Astrocyte (in vitro differentiated cells and primary cell): Measurements from ENCODE around the gene ARL13B. TPM values are rescaled to one million over a fixed set of nuclear protein-coding genes. Genes with fewer than 3 reads are reported as not detected.

ENCODE experiments used
- DNase-seq: peaks from one replicate; pipeline ENCODE4 v3.0.0-alpha.2; 2010; ENCODE audit warnings: low read depth
- FAIRE-seq: peaks from 2 replicates; lab custom pipeline; 2011; peaks lifted over from hg19 to GRCh38; lab: Jason Lieb, UNC
- H2AFZ ChIP-seq: 2 replicates; pipeline ENCODE4 v1.6.0; 2012; ENCODE audit warnings: low read depth, low read length, inconsistent platforms
- H3K27ac ChIP-seq: 2 replicates; pipeline ENCODE4 v1.5.1; 2011; ENCODE audit warnings: low read depth, low read length, inconsistent platforms
- H3K27me3 ChIP-seq: 2 replicates; pipeline ENCODE4 v1.6.0; 2011; ENCODE audit warnings: low read length, inconsistent platforms; ENCODE audit not compliant: insufficient read depth
- H3K36me3 ChIP-seq: 2 replicates; pipeline ENCODE4 v1.5.1; 2011; ENCODE audit warnings: low read length, inconsistent platforms; ENCODE audit not compliant: insufficient read depth
- H3K4me1 ChIP-seq: 2 replicates; pipeline ENCODE4 v1.5.1; 2011; ENCODE audit warnings: low read length, inconsistent platforms; ENCODE audit not compliant: insufficient read depth
- H3K4me2 ChIP-seq: 2 replicates; pipeline ENCODE4 v1.6.0; 2012; ENCODE audit warnings: low read length, inconsistent platforms
- H3K4me3 ChIP-seq: 2 replicates; pipeline ENCODE4 v1.5.1; 2011; ENCODE audit warnings: low read depth, mild to moderate bottlenecking, low read length, inconsistent platforms; ENCODE audit not compliant: insufficient read depth
- H3K79me2 ChIP-seq: 2 replicates; pipeline ENCODE4 v1.6.0; 2012; ENCODE audit warnings: mild to moderate bottlenecking, low read length, inconsistent platforms; ENCODE audit not compliant: insufficient read depth
- H3K9ac ChIP-seq: 2 replicates; pipeline ENCODE4 v1.6.0; 2012; ENCODE audit warnings: mild to moderate bottlenecking, low read length, inconsistent platforms
- H3K9me3 ChIP-seq: 2 replicates; pipeline ENCODE4 v1.5.1; 2012; ENCODE audit warnings: low read depth, mild to moderate bottlenecking, low read length, inconsistent platforms; ENCODE audit not compliant: insufficient read depth
- H4K20me1 ChIP-seq: 2 replicates; pipeline ENCODE4 v1.6.0; 2012; ENCODE audit warnings: low read length, inconsistent platforms; ENCODE audit not compliant: insufficient read depth
- H3K27ac Mint-ChIP-seq: one replicate; pipeline ENCODE4 v1.8.0; 2021; ENCODE audit warnings: mild to moderate bottlenecking, mixed read lengths; ENCODE audit not compliant: unreplicated experiment
- H3K27me3 Mint-ChIP-seq: one replicate; pipeline ENCODE4 v1.8.0; 2021; ENCODE audit warnings: low read depth, mixed read lengths; ENCODE audit not compliant: unreplicated experiment
- H3K36me3 Mint-ChIP-seq: one replicate; pipeline ENCODE4 v1.8.0; 2021; ENCODE audit warnings: low read depth, mixed read lengths; ENCODE audit not compliant: unreplicated experiment
- H3K4me1 Mint-ChIP-seq: one replicate; pipeline ENCODE4 v1.8.0; 2021; ENCODE audit warnings: low read depth, mixed read lengths; ENCODE audit not compliant: unreplicated experiment
- H3K4me3 Mint-ChIP-seq: one replicate; pipeline ENCODE4 v1.8.0; 2021; ENCODE audit warnings: mild to moderate bottlenecking, moderate library complexity, mixed read lengths; ENCODE audit not compliant: unreplicated experiment
- H3K9me3 Mint-ChIP-seq: one replicate; pipeline ENCODE4 v1.8.0; 2021; ENCODE audit warnings: mild to moderate bottlenecking, mixed read lengths; ENCODE audit not compliant: unreplicated experiment
- CTCF ChIP-seq: IDR thresholded peaks from 2 replicates; pipeline ENCODE4 v1.5.1; 2011; ENCODE audit warnings: low read depth, mild to moderate bottlenecking, inconsistent platforms, low read length, moderate library complexity; ENCODE audit not compliant: insufficient read depth
- EZH2 ChIP-seq: IDR thresholded peaks from 2 replicates; pipeline ENCODE4 v1.6.1; 2012; ENCODE audit warnings: mild to moderate bottlenecking, low read length, inconsistent platforms; ENCODE audit not compliant: insufficient read depth
- total RNA-seq: library from RNA; stranded (reverse); gene quantifications from 2 replicates; pipeline ENCODE4 v1.2.1, GENCODE V29; 2021

ARL13B gene
- total RNA-seq, 1 donor from 2014 or later: 9.8 TPM

- H3K4me1 Mint-ChIP-seq: peaks cover 2% of the 10 kb centered on the region
- Histone ChIP-seq H3K36me3 (peaks cover 4% of the 10 kb centered on the region), H3K4me3 (no peak overlapping the region), H4K20me1 (no peaks in the 10 kb centered on the region), H3K9me3 (no peaks in the 10 kb centered on the region), H3K27ac (no peak overlapping the region), H2AFZ (no peak overlapping the region), H3K9ac (no peak overlapping the region), H3K79me2 (no peaks in the 10 kb centered on the region), H3K4me2 (no peak overlapping the region), H3K27me3 (no peaks in the 10 kb centered on the region), H3K4me1 (no peaks in the 10 kb centered on the region)
- no peak for TF ChIP-seq EZH2
- no peak for TF ChIP-seq CTCF
- DNase-seq (peak; percentile 19), FAIRE-seq (no peak)
- H3K9me3 Mint-ChIP-seq: peaks cover 3% of the 10 kb centered on the region
- H3K27me3 Mint-ChIP-seq: no peaks in the 10 kb centered on the region
- H3K4me3 Mint-ChIP-seq: no peak overlapping the region
- peaks cover 5% of the 10 kb centered on the region for H3K36me3 Mint-ChIP-seq
- H3K27ac Mint-ChIP-seq: no peak overlapping the region
Measured at GRCh38 chr3:94082391-94082937, 102.5 kb downstream of the ARL13B start.

- Mint-ChIP-seq H3K4me3 (no peak overlapping the region), H3K4me1 (peaks cover 2% of the 10 kb centered on the region), H3K9me3 (peaks cover under 1% of the 10 kb centered on the region), H3K27me3 (no peaks in the 10 kb centered on the region), H3K27ac (no peak overlapping the region), H3K36me3 (peaks cover 5% of the 10 kb centered on the region)
- Histone ChIP-seq H3K4me1 (no peaks in the 10 kb centered on the region), H3K9ac (no peak overlapping the region), H4K20me1 (no peaks in the 10 kb centered on the region), H3K27me3 (no peaks in the 10 kb centered on the region), H3K9me3 (no peaks in the 10 kb centered on the region), H3K27ac (no peak overlapping the region), H2AFZ (no peak overlapping the region), H3K4me2 (no peak overlapping the region), H3K79me2 (no peaks in the 10 kb centered on the region), H3K36me3 (peaks cover 4% of the 10 kb centered on the region), H3K4me3 (no peak overlapping the region)
- no peak for FAIRE-seq
- no peak for DNase-seq
- TF ChIP-seq CTCF: no peak
- TF ChIP-seq EZH2: no peak
Measured at GRCh38 chr3:94083261-94083660, 103.3 kb downstream of the ARL13B start.

DNA sequence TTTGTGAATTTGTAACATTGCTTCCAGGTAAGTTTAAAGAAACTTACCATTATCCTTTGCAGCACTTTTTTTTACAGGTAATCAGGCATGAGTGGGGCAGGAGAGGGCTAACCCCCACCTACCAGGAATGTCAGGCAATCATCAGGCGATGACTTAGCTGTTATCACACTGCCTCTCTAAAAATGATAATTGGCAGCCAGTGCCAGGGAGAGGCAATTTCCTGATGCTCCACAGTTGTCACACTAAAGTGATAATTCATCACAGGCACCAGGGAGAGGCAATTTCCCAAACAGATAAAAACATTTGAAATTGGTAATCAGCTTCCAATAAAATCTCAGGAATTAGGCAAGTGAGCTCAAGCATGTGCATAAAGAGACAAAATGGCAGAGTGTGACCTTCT lies 109.2 kb downstream of the ARL13B start:
- no peaks in the 10 kb centered on the region for H3K27me3 ChIP-seq
- FAIRE-seq (no peak), DNase-seq (no peak)
- peaks cover 4% of the 10 kb centered on the region for H3K36me3 ChIP-seq
- no peak overlapping the region for H3K27ac Mint-ChIP-seq
- no peaks in the 10 kb centered on the region for H3K79me2 ChIP-seq
- no peaks in the 10 kb centered on the region for H3K9me3 ChIP-seq
- no peak overlapping the region for H3K4me3 Mint-ChIP-seq
- no peaks in the 10 kb centered on the region for H3K9me3 Mint-ChIP-seq
- no peaks in the 10 kb centered on the region for H3K27me3 Mint-ChIP-seq
- no peak overlapping the region for H3K9ac ChIP-seq
- H3K4me2 ChIP-seq: no peak overlapping the region
- H2AFZ ChIP-seq: no peak overlapping the region
- no peak overlapping the region for H3K27ac ChIP-seq
- no peaks in the 10 kb centered on the region for H3K4me1 Mint-ChIP-seq
- no peaks in the 10 kb centered on the region for H4K20me1 ChIP-seq
- H3K4me3 ChIP-seq: no peak overlapping the region
- peaks cover 8% of the 10 kb centered on the region for H3K36me3 Mint-ChIP-seq
- TF ChIP-seq EZH2: no peak
- TF ChIP-seq CTCF: no peak
- no peaks in the 10 kb centered on the region for H3K4me1 ChIP-seq
